ELR (cell line): ENCODE data around the gene PRSS1.
"Not testable (repeated sequence)": the region's sequence is repeated elsewhere in the genome, so short reads cannot be mapped to it uniquely, and the experiment has no call there.

ENCODE experiments used
- DNase-seq: peaks from one replicate; pipeline ENCODE4 v3.0.0-alpha.2; 2015; ENCODE audit warnings: low read depth

The PRSS1 gene

GRCh38 chr7:142746264-142746663 lies 3.0 kb upstream of the PRSS1 start:
- DNase-seq = no peak

DNA sequence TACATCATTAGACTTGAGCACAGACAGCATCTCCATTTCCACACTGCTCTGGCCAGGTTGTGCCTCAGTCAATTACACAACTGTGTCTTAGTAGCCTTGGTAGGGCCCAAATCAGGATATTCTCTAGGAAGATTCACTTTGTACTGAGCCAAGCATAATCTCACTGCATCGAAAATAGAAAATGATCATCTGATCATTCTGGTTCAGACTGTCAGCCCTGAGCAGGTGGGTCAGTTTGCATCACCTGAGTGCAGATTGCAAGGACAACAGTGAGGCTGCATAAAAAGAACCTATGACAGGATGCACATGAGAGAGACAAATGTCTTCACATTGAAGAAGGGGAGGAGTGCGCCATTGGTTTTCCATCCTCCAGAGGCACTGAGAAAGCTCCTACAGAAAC lies 862 bp upstream of the PRSS1 start:
- DNase-seq = not testable (repeated sequence)

- no peak for DNase-seq
These were observed 1.2 kb downstream of the PRSS1 start for GRCh38 chr7:142750321-142750938.

DNA sequence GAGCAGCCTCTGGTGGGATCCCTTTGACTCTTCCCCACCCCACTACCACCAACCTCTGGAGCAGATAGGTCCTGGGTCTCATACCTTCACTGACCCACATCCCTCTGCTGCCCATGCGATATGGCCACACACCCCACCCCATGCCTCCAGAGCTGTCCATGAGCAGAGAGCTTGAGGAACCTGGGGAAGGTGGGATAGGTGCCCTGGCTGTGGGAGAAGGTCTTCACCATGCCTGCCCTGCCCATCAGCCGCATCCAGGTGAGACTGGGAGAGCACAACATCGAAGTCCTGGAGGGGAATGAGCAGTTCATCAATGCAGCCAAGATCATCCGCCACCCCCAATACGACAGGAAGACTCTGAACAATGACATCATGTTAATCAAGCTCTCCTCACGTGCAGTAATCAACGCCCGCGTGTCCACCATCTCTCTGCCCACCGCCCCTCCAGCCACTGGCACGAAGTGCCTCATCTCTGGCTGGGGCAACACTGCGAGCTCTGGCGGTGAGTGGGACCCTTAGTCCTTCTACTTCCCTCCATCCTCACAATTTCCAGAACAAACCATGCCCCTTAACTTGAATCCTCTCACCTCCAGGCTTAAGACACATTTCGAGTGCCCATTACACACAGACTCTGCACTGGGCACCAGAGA lies 2.4 kb downstream of the PRSS1 start:
- not testable (repeated sequence) for DNase-seq

DNA sequence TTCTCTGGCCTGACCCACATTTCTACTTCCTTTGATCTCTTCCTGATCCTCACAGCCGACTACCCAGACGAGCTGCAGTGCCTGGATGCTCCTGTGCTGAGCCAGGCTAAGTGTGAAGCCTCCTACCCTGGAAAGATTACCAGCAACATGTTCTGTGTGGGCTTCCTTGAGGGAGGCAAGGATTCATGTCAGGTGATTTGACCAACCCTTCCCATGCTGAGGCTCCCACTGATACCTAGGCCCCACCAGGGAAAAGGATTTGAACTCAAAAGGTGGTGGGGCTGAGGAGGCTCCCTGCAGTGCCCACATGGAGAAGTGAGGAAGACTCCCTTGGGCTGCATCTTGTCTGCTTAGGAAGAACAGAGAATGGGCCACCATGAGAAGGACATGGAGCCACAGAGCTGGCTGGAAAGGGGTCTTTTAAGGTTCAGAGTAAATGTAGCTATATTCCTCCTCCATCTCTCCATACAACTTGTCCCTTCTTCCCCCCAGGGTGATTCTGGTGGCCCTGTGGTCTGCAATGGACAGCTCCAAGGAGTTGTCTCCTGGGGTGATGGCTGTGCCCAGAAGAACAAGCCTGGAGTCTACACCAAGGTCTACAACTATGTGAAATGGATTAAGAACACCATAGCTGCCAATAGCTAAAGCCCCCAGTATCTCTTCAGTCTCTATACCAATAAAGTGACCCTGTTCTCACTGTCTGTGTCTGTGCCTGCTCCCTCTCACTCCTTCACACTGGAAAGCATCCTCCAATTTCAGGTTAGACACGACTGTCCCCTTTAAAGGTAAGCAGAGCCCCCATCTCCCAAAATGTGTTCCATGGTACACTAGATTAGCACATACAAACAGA lies 3.3 kb downstream of the PRSS1 start:
- DNase-seq = no peak

- no peak for DNase-seq
These were observed 4.1 kb downstream of the PRSS1 start for GRCh38 chr7:142753366-142753765.

GRCh38 chr7:142753925-142754491 lies 4.7 kb downstream of the PRSS1 start:
- not testable (repeated sequence) for DNase-seq

DNA sequence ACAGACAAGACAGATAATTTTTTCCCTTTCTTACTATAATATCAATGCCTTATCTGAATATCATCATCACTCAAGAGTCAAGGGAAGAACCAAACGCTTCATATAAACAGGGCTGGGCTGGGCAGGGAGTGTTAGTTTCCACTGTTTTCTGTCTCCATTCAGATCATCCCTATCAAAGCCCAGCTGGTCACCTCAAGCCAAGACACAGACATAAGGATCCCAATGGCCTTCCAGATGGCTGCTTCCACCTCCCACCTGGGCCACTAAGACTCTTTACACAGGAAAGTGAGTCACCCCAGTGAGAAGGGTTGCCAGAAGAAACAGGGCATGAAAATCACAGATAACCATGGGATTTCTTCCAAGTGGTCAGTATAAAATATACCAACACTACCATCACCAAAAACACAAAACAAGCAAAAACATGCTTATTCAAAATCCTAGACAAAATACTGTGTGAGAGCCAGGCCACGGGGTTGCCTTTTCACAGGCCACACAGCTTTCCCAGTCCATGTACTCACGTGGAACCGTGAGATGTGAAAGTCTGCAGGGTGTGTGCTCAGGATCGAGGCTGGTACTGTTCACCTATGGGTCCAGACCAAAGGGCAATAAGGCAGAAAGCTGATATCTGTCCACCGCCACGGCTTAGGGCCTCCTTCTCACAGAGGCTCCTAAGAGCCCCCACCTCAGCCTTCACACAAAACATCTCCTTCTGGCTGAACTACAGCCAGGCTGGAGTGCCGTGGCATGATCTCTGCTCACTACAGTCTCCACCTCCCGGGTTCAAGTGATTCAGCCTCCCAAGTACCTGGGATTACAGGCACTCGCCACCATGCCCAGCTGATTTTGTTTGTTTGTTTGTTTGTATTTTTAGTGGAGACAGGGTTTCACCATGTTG lies 5.7 kb downstream of the PRSS1 start:
- no peak for DNase-seq

DNA sequence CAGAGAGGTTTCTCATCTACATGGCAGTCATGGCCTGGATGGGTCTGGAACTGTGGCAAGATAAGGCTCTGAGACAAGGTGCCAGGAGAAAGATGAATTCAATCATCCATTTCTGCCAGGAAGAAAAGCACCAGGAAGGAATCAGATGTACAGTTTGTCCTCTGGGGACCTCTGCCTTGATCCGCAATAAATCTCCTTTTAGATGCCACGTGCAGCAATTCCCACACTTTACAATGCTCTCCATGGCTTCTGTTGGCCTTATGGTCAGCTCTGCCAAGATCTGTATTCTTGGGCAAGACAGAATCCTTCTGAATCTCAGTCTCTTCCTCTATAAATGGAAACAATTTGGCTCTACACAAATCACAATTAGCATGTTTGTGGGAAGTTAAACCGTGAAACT lies 9.0 kb downstream of the PRSS1 start:
- not testable (repeated sequence) for DNase-seq

DNA sequence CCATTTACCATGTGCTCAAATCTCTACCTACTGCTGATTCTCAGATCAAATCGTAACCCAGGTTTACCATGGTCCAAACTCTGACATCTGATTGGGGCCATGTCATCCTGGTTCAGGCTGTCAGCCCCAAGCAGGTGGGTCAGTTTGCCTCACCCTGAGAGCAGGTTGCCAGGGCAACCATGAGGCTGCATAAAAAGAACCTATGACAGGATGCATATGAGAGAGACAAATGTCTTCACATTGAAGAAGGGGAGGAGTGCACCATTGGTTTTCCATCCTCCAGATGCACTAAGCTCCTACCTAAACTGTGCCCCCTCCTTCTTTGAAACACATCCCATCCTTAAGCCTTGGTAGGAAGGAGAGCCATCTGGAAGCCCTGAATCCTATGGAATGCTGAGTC lies 10.2 kb downstream of the PRSS1 start:
- no peak for DNase-seq

DNA sequence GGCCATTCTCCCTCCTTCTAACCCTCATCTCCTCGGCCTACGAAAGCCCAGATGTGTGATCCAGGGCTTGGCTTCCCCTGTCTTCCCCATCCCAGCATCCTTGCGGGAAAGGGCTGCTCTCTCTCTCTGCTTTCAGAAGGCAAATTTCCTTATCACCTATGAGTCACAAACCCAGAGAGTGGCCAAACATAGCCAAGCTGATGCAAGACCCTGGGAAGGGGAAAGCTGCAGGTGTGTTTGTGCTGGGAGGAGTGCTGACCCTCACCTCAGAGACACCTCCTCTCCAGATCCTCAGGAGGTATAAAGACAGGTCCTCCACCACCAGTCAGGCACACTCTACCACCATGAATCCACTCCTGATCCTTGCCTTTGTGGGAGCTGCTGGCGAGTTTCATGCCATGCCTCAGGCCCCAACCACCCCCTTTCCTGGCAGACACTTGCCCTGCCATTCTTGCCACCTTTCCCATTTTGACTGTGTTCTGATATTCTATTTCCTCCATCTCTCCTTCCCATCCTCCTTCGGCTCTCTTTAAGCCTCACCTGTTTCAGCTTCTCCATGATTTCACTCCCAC lies 10.9 kb downstream of the PRSS1 start:
- DNase-seq = no peak

DNA sequence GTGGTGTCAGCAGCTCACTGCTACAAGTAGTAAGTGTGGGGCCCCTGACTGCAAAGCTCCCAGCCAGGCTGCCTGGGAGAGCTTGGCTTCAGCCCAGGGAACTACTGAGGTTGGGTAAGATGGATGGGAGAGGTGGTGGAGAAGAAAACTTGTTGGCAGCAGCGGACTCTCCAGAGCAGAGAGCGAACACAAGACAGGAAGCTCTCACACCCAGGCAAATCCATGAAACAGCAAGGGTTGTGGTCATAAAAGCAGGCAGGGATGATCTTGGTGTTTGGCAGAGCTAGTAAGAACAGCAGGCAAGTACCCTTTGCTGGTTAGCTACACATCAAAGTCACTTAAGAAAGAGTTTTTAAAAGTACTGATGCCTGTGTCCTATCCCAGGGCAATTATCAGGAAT lies 12.3 kb downstream of the PRSS1 start:
- not testable (repeated sequence) for DNase-seq

GRCh38 chr7:142762104-142762503 lies 12.8 kb downstream of the PRSS1 start:
- no peak for DNase-seq

- no peak for DNase-seq
These were observed 18.2 kb downstream of the PRSS1 start for GRCh38 chr7:142767451-142767850.

- DNase-seq = no peak
These were observed 18.6 kb downstream of the PRSS1 start for GRCh38 chr7:142767861-142768260.

- not testable (repeated sequence) for DNase-seq
These were observed 19.6 kb downstream of the PRSS1 start for GRCh38 chr7:142768885-142769284.

DNA sequence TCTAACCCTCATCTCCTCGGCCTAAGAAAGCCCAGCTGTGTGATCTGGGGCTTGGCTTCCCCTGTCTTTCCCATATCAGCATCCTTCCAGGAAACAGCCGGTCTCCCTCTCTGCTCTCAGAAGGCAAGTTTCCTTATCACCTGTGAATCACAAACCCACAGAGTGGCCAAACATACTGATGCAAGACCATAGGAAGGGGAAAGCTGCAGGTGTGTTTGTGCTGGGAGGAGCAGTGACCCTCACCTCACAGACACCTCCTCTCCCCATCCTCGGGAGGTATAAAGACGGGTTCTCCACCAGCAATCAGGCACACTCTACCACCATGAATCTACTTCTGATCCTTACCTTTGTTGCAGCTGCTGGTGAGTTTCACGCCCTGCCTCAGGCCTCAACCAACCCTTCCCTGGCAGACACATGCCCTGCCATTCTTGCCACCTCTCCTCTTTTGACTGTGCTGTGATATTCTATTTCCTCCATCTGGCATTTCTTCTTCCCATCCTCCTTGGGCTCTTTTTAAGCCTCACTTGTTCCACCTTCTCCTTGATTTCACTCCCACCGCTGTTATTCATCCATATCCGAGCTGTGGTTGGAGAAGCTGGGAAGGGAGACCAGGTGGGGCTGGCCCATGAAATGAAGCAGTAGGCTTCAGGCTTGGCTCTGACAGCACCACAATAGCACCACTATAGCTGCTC lies 21.5 kb downstream of the PRSS1 start, which contains the start of gene PRSS2:
Gene PRSS2, plus strand, starts transcription at position 310 of the 692 bp plus-strand sequence. Its CDS starts 13 bp downstream, at position 323.
- no peak for DNase-seq

DNA sequence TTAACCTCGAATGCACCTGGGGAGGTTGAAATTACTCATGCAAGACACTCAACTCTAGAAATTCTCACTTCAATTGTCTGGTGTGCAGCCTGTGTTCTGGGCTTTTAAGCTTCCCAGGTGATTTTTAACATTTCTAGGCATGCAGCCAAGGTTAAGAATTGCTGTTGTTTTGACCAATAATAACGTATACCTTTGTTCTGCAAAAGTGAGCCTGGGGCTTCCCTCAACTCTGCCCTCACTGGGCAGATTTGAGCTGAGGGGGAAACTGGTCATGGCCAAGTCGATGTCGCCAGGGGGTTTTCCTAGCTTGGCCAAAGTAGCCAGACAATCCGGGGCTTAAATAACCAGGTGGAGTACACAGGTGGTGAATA lies 22.1 kb downstream of the PRSS1 start:
- DNase-seq = no peak

GRCh38 chr7:142772051-142772450 lies 22.8 kb downstream of the PRSS1 start:
- no peak for DNase-seq

- no peak for DNase-seq
These were observed 23.4 kb downstream of the PRSS1 start for GRCh38 chr7:142772673-142773072.

DNA sequence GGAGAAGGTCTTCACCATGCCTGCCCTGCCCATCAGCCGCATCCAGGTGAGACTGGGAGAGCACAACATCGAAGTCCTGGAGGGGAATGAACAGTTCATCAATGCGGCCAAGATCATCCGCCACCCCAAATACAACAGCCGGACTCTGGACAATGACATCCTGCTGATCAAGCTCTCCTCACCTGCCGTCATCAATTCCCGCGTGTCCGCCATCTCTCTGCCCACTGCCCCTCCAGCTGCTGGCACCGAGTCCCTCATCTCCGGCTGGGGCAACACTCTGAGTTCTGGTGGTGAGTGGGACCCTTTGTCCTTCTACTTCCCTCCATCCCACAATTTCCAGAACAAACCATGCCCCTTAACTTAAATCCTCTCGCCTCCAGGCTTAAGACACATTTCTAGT lies 24.0 kb downstream of the PRSS1 start:
- DNase-seq = no peak
